A375 (cell line): ENCODE data around the gene RPL29. TPM values are rescaled to one million over a fixed set of nuclear protein-coding genes. Genes with fewer than 3 reads are reported as not detected.

Source experiments
- small RNA-seq: library from RNA; depleted of rRNA; stranded (forward); fragments of <200 nt; gene quantifications from one replicate; pipeline ENCODE3, GENCODE V24; 2014
- total RNA-seq: library from RNA; depleted of rRNA; stranded (reverse); fragments of >200 nt; shearing (Covaris generic); gene quantifications from 2 replicates; pipeline ENCODE4 v1.2.3, GENCODE V29; 2014; rRNA removed

Gene RPL29
- total RNA-seq = 1,860 and 1,974 TPM in 2 replicates

GRCh38 chr3:51995346-51996163, at the start of gene RPL29:
RPL29 (minus strand) TSS chr3:51995895; CDS start chr3:51995461, 434 bp downstream.

GRCh38 chr3:51982838-51983577, 12.7 kb downstream of the RPL29 start, which contains the start of gene ACY1:
ACY1 (plus strand) TSS chr3:51983535; CDS start chr3:51984065, 530 bp downstream.

GRCh38 chr3:51974963-51975851, 20.5 kb downstream of the RPL29 start, which contains the start of gene ABHD14A:
ABHD14A (plus strand) TSS chr3:51975064; CDS start chr3:51975136, 72 bp downstream.

GRCh38 chr3:51967384-51968169, 28.1 kb downstream of the RPL29 start, which contains the start of gene PCBP4:
PCBP4 (minus strand) TSS chr3:51967454; CDS start chr3:51961240, 6,214 bp downstream.

GRCh38 chr3:51955175-51955892, 40.4 kb downstream of the RPL29 start, which contains the start of gene GPR62:
GPR62 (plus strand) TSS chr3:51955381; CDS start chr3:51955653, 272 bp downstream.

Small RNA genes lying within 50 kb of the gene (small RNA-seq; reads per million reads assigned to genes)
- not detected for gene AC115284.1

Other genes starting within 250 kb of the RPL29 start
- not detected in 2 replicates for gene IQCF6, start 216.7 kb downstream of the RPL29 start, total RNA-seq
- gene IQCF2, start 134.3 kb downstream of the RPL29 start, total RNA-seq = not detected in 2 replicates
- gene IQCF5, start 120.3 kb downstream of the RPL29 start, total RNA-seq = not detected in 2 replicates
- not detected in 2 replicates for gene IQCF1, start 92.5 kb downstream of the RPL29 start, total RNA-seq
- 67.1 and 72.3 TPM in 2 replicates for gene RRP9, start 54.0 kb downstream of the RPL29 start, total RNA-seq
- gene PARP3, start 53.5 kb downstream of the RPL29 start, total RNA-seq = 29.2 and 39.1 TPM in 2 replicates
- 0.40 TPM in 1 of 2 replicates, not detected in the other for gene GPR62, start 40.5 kb downstream of the RPL29 start, total RNA-seq
- gene PCBP4, start 28.4 kb downstream of the RPL29 start, total RNA-seq = 147 and 161 TPM in 2 replicates
- 62.9 and 81.4 TPM in 2 replicates for gene ABHD14B, start 21.8 kb downstream of the RPL29 start, total RNA-seq
- 13.7 and 14.8 TPM in 2 replicates for gene ABHD14A, start 20.8 kb downstream of the RPL29 start, total RNA-seq
- gene ACY1, start 12.4 kb downstream of the RPL29 start, total RNA-seq = 160 and 207 TPM in 2 replicates
- gene DUSP7, start 60.7 kb upstream of the RPL29 start, total RNA-seq = 28.4 and 29.2 TPM in 2 replicates
- 21.6 and 23.9 TPM in 2 replicates for gene POC1A, start 158.5 kb upstream of the RPL29 start, total RNA-seq
- gene ALAS1, start 202.3 kb upstream of the RPL29 start, total RNA-seq = 50.7 TPM in 2 replicates
- not detected in 2 replicates for gene TLR9, start 229.8 kb upstream of the RPL29 start, total RNA-seq
- 180 and 215 TPM in 2 replicates for gene TWF2, start 243.3 kb upstream of the RPL29 start, total RNA-seq
- 16.3 and 17.4 TPM in 2 replicates for gene PPM1M, start 249.9 kb upstream of the RPL29 start, total RNA-seq